HepG2 (cell line): ENCODE data around the gene AGPAT2. TPM values are rescaled to one million over a fixed set of nuclear protein-coding genes. Genes with fewer than 3 reads are reported as not detected.
A peak's percentile ranks its signal among the peaks of the same experiment; 100 is the strongest.

Experiments
- AGO2 ChIP-seq: fragments of 200-400 bp; formaldehyde crosslinking; optimal IDR thresholded peaks from 2 replicates; pipeline ENCODE3; 2017; ENCODE audit warnings: mild to moderate bottlenecking, low read depth, low read length, moderate library complexity
- CAMTA2 ChIP-seq: sonication (generic); formaldehyde crosslinking; IDR thresholded peaks from 2 replicates; pipeline ENCODE4 v1.4.0; 2020; ENCODE audit warnings: mild to moderate bottlenecking, missing genetic modification reagents, borderline replicate concordance
- GATAD2A ChIP-seq: IDR thresholded peaks from 2 replicates; pipeline ENCODE4 v1.6.1; 2016
- HDAC6 ChIP-seq: fragments of 200-600 bp; sonication (generic); IDR thresholded peaks from 2 replicates; pipeline ENCODE4 v1.7.0; 2017; ENCODE audit warnings: mild to moderate bottlenecking, antibody characterized with exemption, low read length, low read depth
- HOXA5 ChIP-seq: sonication (generic); formaldehyde crosslinking; IDR thresholded peaks from 2 replicates; pipeline ENCODE4 v1.4.0; 2020; ENCODE audit warnings: missing genetic modification reagents
- MAFK ChIP-seq, 2 experiments: IDR thresholded peaks in 1 of 2; conservative IDR thresholded peaks in 1 of 2; 2 replicates each; pipeline ENCODE4 v1.6.1; 2011; ENCODE audit warnings: improper control_type of control experiment in 2 of 2, low read length in 2 of 2
- MTA3 ChIP-seq: sonication (generic); formaldehyde crosslinking; IDR thresholded peaks from 2 replicates; pipeline ENCODE4 v1.4.0; 2020; ENCODE audit warnings: missing genetic modification reagents
- MYC ChIP-seq: sonication (generic); formaldehyde crosslinking; IDR thresholded peaks from 2 replicates; pipeline ENCODE4 v1.9.0; 2021; ENCODE audit warnings: missing genetic modification reagents, borderline replicate concordance
- ZNF138 ChIP-seq: sonication (generic); formaldehyde crosslinking; IDR thresholded peaks from 2 replicates; pipeline ENCODE4 v1.5.0; 2020; ENCODE audit warnings: mild to moderate bottlenecking, low read depth, missing genetic modification reagents
- ZNF30 ChIP-seq: sonication (generic); formaldehyde crosslinking; IDR thresholded peaks from 2 replicates; pipeline ENCODE4 v1.5.0; 2020; ENCODE audit warnings: mild to moderate bottlenecking, missing genetic modification reagents
- ZNF407 ChIP-seq: sonication (generic); formaldehyde crosslinking; IDR thresholded peaks from one replicate; pipeline ENCODE4 v1.5.1; 2020; ENCODE audit warnings: mild to moderate bottlenecking, missing genetic modification reagents; ENCODE audit errors: not compliant biosample characterization
- ZNF546 ChIP-seq: sonication (generic); formaldehyde crosslinking; conservative IDR thresholded peaks from 2 replicates; pipeline ENCODE4 v1.8.1; 2023; ENCODE audit warnings: mild to moderate bottlenecking, missing genetic modification reagents
- ZNF678 ChIP-seq: sonication (generic); formaldehyde crosslinking; IDR thresholded peaks from 2 replicates; pipeline ENCODE4 v1.4.0; 2020; ENCODE audit warnings: mild to moderate bottlenecking, missing genetic modification reagents
- ZNF768 ChIP-seq: sonication (generic); formaldehyde crosslinking; IDR thresholded peaks from 2 replicates; pipeline ENCODE4 v1.4.0; 2020; ENCODE audit warnings: missing genetic modification reagents
- ZNF850 ChIP-seq: sonication (generic); formaldehyde crosslinking; conservative IDR thresholded peaks from 2 replicates; pipeline ENCODE4 v1.9.0; 2021; ENCODE audit warnings: mild to moderate bottlenecking, missing genetic modification reagents
- polyA plus RNA-seq, 8 experiments: library from polyadenylated mRNA; depleted of rRNA in 3 of 8; stranded (reverse) in 7 of 8; unstranded in 1 of 8; fragments of >200 nt; fragmentation: Illumina TruSeq in 4 of 8; extraction: Trizol in 4 of 8; gene quantifications; 2 replicates each; pipeline versions ENCODE4 v1.2.1 to v1.2.3, GENCODE V29; 2011 to 2016; ENCODE audit warnings: low read depth in 4 of 8, missing spikeins in 1 of 8, mixed read lengths in 1 of 8; ENCODE audit not compliant: insufficient read depth in 1 of 8
- total RNA-seq, 5 experiments: library from RNA; depleted of rRNA; stranded (reverse); fragments of >200 nt; fragmentation: Illumina TruSeq; extraction: Trizol; gene quantifications; 2 replicates each; pipeline ENCODE4 v1.2.3, GENCODE V29; 2016; ENCODE audit warnings: low read depth in 1 of 5
- TF ChIP-seq, protein P1 (sequence below): sonication (generic); formaldehyde crosslinking; IDR thresholded peaks from 2 replicates; pipeline ENCODE4 v1.5.0; 2020; ENCODE audit warnings: missing genetic modification reagents
- TF ChIP-seq, protein P2 (sequence below): sonication (generic); formaldehyde crosslinking; conservative IDR thresholded peaks from 2 replicates; pipeline ENCODE4 v1.8.0; 2022; ENCODE audit warnings: low read depth, missing genetic modification reagents

Gene AGPAT2
- total and polyA plus RNA-seq, 2 of the 13 experiments (the other 11 are each of a cell fraction or from before 2014, with no cell fraction given): 3.9 to 25.8 TPM

GRCh38 chr9:136728548-136729123 is 41.4 kb upstream of the AGPAT2 start (continued):
- TF ChIP-seq ZNF30 (CRISPR knock-in tag) (no peak), CAMTA2 (no peak), ZNF768 (peak; percentile 54; the same call in 1 of the 2 replicates), MTA3 (CRISPR knock-in tag) (no peak), ZNF678 (0 out of 2 replicates have a peak, but pooled peaks have one; percentile 19), HOXA5 (CRISPR knock-in tag) (0 out of 2 replicates have a peak, but pooled peaks have one; percentile 17), GATAD2A (CRISPR knock-in tag) (no peak), ZNF138 (no peak), ZNF407 (CRISPR knock-in tag) (peak; percentile 20), HDAC6 (no peak), ZNF850 (CRISPR knock-in tag) (peak; percentile 97), MAFK (conservative IDR thresholded peaks at IDR 0.05 in 1 of 2, IDR thresholded peaks at IDR 0.05 in 1 of 2; ENCODE audit: low read length in 2 of 2) (no peak), MYC (0 out of 2 replicates have a peak, but pooled peaks have one; percentile 2), AGO2 (peak; percentile 72), ZNF546 (0 out of 2 replicates have a peak, but pooled peaks have one; percentile 31)
- TF ChIP-seq, protein P1, sequence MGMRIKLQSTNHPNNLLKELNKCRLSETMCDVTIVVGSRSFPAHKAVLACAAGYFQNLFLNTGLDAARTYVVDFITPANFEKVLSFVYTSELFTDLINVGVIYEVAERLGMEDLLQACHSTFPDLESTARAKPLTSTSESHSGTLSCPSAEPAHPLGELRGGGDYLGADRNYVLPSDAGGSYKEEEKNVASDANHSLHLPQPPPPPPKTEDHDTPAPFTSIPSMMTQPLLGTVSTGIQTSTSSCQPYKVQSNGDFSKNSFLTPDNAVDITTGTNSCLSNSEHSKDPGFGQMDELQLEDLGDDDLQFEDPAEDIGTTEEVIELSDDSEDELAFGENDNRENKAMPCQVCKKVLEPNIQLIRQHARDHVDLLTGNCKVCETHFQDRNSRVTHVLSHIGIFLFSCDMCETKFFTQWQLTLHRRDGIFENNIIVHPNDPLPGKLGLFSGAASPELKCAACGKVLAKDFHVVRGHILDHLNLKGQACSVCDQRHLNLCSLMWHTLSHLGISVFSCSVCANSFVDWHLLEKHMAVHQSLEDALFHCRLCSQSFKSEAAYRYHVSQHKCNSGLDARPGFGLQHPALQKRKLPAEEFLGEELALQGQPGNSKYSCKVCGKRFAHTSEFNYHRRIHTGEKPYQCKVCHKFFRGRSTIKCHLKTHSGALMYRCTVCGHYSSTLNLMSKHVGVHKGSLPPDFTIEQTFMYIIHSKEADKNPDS (CRISPR knock-in tag): peak; percentile 22; the same call in 1 of the 2 replicates
- TF ChIP-seq, protein P2, sequence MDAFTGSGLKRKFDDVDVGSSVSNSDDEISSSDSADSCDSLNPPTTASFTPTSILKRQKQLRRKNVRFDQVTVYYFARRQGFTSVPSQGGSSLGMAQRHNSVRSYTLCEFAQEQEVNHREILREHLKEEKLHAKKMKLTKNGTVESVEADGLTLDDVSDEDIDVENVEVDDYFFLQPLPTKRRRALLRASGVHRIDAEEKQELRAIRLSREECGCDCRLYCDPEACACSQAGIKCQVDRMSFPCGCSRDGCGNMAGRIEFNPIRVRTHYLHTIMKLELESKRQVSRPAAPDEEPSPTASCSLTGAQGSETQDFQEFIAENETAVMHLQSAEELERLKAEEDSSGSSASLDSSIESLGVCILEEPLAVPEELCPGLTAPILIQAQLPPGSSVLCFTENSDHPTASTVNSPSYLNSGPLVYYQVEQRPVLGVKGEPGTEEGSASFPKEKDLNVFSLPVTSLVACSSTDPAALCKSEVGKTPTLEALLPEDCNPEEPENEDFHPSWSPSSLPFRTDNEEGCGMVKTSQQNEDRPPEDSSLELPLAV: no peak
